Measurements from ENCODE around the gene C20orf141. TPM values are rescaled to one million over a fixed set of nuclear protein-coding genes. Genes with fewer than 3 reads are reported as not detected.

C20orf141 gene
- total RNA-seq, 4 donors from 2014 or later: not detected

DNA sequence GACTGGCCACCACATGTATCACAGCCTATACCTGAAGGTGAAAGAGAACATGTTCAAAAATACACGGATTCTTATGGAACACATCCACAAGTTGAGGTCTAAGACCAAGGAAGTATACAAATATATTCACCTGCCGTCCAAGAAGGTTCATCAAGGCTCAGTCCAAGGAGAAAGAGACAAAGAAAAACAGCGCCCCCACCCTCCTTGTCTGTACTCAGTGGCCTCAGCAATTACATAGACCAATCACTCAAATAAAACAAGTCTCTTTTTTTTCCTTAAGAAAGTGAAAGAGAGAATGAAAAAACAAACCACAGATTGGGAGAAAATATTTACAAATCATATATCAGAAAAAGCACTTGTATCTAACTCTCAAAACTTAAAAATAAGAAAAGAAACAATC, 33.8 kb upstream of the C20orf141 start:
- no peaks in the 10 kb centered on the region for H3K9me3 ChIP-seq
- TF ChIP-seq, protein P1, sequence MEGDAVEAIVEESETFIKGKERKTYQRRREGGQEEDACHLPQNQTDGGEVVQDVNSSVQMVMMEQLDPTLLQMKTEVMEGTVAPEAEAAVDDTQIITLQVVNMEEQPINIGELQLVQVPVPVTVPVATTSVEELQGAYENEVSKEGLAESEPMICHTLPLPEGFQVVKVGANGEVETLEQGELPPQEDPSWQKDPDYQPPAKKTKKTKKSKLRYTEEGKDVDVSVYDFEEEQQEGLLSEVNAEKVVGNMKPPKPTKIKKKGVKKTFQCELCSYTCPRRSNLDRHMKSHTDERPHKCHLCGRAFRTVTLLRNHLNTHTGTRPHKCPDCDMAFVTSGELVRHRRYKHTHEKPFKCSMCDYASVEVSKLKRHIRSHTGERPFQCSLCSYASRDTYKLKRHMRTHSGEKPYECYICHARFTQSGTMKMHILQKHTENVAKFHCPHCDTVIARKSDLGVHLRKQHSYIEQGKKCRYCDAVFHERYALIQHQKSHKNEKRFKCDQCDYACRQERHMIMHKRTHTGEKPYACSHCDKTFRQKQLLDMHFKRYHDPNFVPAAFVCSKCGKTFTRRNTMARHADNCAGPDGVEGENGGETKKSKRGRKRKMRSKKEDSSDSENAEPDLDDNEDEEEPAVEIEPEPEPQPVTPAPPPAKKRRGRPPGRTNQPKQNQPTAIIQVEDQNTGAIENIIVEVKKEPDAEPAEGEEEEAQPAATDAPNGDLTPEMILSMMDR (IDR thresholded peaks at IDR 0.05): no peak
- TF ChIP-seq POLR2AphosphoS5 (IDR thresholded peaks at IDR 0.05) (no peak), EP300 (IDR thresholded peaks at IDR 0.05; ENCODE audit: low read depth) (no peak)
- H3K4me1 ChIP-seq: no peaks in the 10 kb centered on the region
- no peak overlapping the region for H3K27ac ChIP-seq
- H3K4me3 ChIP-seq: no peak overlapping the region
- H3K36me3 ChIP-seq: no peaks in the 10 kb centered on the region
- intact Hi-C loops (cut with DNase I; ENCODE audit: low total_unique reads) (no loop called here), in situ Hi-C loops (cut with MboI; ENCODE audit: low pct_ligation_motif_present in 1 of 4, low pct_unique_long_range_greater_than_20kb in 1 of 4, low sequenced_read_pairs in 3 of 4) (no loop called here)
- DNase-seq: no peak
- H3K27me3 ChIP-seq: peaks cover 29% of the 10 kb centered on the region
- whole genome bisulfite sequencing, 2 donors (ENCODE audit: low coverage in 1 of 2): 32 to 39% methylated on average over 3 of the region's 3 CpGs

DNA sequence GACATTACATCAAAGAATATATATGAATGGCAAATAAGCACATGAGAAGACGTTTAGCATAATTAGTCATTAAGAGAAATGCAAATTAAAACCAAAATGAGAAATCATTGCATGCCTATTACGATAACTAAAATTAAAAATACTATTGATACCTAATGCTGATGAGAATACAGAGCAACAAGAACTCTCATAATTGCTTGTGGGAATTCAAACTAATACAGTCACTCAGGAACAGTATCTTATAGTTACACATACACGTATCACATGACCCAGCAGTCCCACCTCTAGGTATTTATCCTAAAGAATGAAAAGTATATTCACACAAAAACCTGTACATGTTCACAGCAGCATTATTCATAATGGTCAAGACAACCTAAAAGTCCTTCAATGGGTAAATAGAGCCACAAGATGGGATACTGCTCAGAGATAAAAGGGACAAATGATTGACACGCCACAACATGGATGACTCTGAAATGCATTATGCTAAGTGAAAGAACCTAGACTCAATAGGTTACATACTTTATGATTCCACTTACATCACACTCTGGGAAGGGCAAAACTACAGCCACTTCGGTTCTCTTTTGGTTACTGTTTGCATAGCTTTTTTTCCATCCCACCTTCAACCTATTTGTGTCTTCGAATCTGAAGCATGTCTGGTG, 30.8 kb upstream of the C20orf141 start:
- H3K36me3 ChIP-seq: no peaks in the 10 kb centered on the region
- H3K27ac ChIP-seq: no peak overlapping the region
- intact Hi-C loops (cut with DNase I; ENCODE audit: low total_unique reads) (no loop called here), in situ Hi-C loops (cut with MboI; ENCODE audit: low pct_ligation_motif_present in 1 of 4, low pct_unique_long_range_greater_than_20kb in 1 of 4, low sequenced_read_pairs in 3 of 4) (no loop called here)
- no peak overlapping the region for H3K4me3 ChIP-seq
- WGBS, 2 donors (ENCODE audit: low coverage in 1 of 2): 59 to 70% methylated on average over 6 of the region's 6 CpGs
- H3K4me1 ChIP-seq: no peaks in the 10 kb centered on the region
- peaks cover 25% of the 10 kb centered on the region for H3K27me3 ChIP-seq
- DNase-seq: no peak
- TF ChIP-seq EP300 (IDR thresholded peaks at IDR 0.05; ENCODE audit: low read depth): no peak
- TF ChIP-seq, protein P1 (IDR thresholded peaks at IDR 0.05): no peak
- no peak for TF ChIP-seq POLR2A (IDR thresholded peaks at IDR 0.05)
- TF ChIP-seq POLR2AphosphoS5 (IDR thresholded peaks at IDR 0.05): no peak
- H3K9me3 ChIP-seq: no peaks in the 10 kb centered on the region

DNA sequence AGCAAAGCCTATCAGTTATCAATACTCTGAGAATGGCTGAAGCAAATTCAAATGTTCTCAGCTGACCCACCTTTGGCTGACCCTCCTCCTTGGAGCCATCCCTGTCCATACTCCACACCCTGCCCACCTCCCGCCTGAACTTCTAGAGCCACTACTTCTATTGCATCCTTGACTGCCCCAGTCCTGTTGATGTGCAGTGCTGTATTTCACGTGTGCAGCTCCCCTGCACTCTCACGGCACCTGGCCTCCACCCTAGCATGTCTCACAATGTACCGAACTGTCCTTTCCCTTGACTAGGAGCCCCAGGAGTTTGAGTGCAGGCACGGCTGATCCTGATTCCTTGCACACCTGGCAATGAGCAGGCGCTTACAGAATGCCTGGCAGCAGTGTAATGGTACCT, 21.3 kb upstream of the C20orf141 start:
- in situ Hi-C loops (cut with MboI; ENCODE audit: low pct_ligation_motif_present in 1 of 4, low pct_unique_long_range_greater_than_20kb in 1 of 4, low sequenced_read_pairs in 3 of 4): no loop called here
- Histone ChIP-seq H3K4me1 (no peaks in the 10 kb centered on the region), H3K4me3 (no peak overlapping the region), H3K36me3 (no peaks in the 10 kb centered on the region), H3K27me3 (peaks cover 19% of the 10 kb centered on the region), H3K9me3 (no peaks in the 10 kb centered on the region), H3K27ac (no peak overlapping the region)
- intact Hi-C loops (cut with DNase I; ENCODE audit: low total_unique reads): loop anchor here (10.0 kb wide), 1 partner anchor 649 kb away; no protein-coding TSS in a partner anchor
- no peak for DNase-seq
- WGBS, 2 donors (ENCODE audit: low coverage in 1 of 2): 79% methylated on average over 6 of the region's 6 CpGs; no CpG with 5 or more reads in 1 of the 2 donors
- TF ChIP-seq, protein P1 (IDR thresholded peaks at IDR 0.05): no peak
- TF ChIP-seq EP300 (IDR thresholded peaks at IDR 0.05; ENCODE audit: low read depth) (no peak), POLR2A (IDR thresholded peaks at IDR 0.05) (no peak), POLR2AphosphoS5 (IDR thresholded peaks at IDR 0.05) (no peak)

DNA sequence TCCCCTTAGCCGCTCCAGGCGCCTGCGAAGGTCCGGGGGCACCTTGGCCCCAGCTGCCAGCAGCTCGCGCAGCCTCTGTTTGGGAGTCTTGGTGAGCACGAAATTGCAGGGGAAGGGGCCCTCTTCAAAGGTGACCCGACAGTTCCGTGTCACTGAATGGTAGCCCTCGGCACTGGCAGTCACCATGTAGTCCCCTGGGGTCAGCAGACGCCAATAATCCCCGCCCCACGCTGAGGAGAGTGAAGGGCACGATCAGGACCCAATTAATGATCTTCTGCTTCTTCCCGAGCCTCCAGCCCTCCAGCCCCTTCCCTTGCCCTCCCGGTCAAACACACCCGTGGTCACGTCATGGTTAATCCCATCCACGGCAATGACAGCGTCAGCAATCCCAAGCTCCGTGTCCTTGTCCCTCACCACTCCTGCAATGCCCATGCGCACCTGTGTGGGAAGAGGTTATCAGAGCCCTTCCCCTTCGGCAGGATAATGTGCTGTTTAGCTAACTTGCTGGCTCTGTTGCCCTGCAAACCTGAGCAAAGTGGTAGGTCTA, 20.5 kb upstream of the C20orf141 start:
- Histone ChIP-seq H3K4me1 (no peaks in the 10 kb centered on the region), H3K27me3 (peaks cover 27% of the 10 kb centered on the region), H3K9me3 (no peaks in the 10 kb centered on the region), H3K27ac (no peak overlapping the region), H3K36me3 (no peaks in the 10 kb centered on the region), H3K4me3 (no peak overlapping the region)
- DNase-seq: no peak
- in situ Hi-C loops (cut with MboI; ENCODE audit: low pct_ligation_motif_present in 1 of 4, low pct_unique_long_range_greater_than_20kb in 1 of 4, low sequenced_read_pairs in 3 of 4) (no loop called here), intact Hi-C loops (cut with DNase I; ENCODE audit: low total_unique reads) (loop anchor here (10.0 kb wide), 1 partner anchor 649 kb away; no protein-coding TSS in a partner anchor)
- WGBS, 2 donors (ENCODE audit: low coverage in 1 of 2): 89 to 96% methylated on average over 5 to 23 of the region's 23 CpGs
- TF ChIP-seq EP300 (IDR thresholded peaks at IDR 0.05; ENCODE audit: low read depth) (no peak), POLR2A (IDR thresholded peaks at IDR 0.05) (no peak), POLR2AphosphoS5 (IDR thresholded peaks at IDR 0.05) (no peak)
- TF ChIP-seq, protein P1 (IDR thresholded peaks at IDR 0.05): no peak
